ENCODE results near the gene TRPM4.

- no peak for TF ChIP-seq CTCF (IDR thresholded peaks at IDR 0.05; ENCODE audit: low read depth, low read length)
- no peak for TF ChIP-seq EZH2phosphoT487 (IDR thresholded peaks at IDR 0.05; ENCODE audit: low read depth)
Observed at GRCh38 chr19:49180659-49181058, 23.1 kb downstream of the TRPM4 start.

Data from OCI-LY3 (cell line).